Lung (tissue), 12 donors: ENCODE results near the gene MPND. TPM values are rescaled to one million over a fixed set of nuclear protein-coding genes. Genes with fewer than 3 reads are reported as not detected.

Experiments
- ATAC-seq: fragments of 200-7000 bp; cut with Tn5 transposase; one replicate; pipeline ENCODE4 v1.9.1; 2020; ENCODE audit warnings: moderate number of reproducible peaks; ENCODE audit not compliant: insufficient read depth, low FRiP score
- DNase-seq, 3 donors: peaks; one replicate each; pipeline ENCODE4 v3.0.0-alpha.2; 2013 to 2017
- H3K27ac ChIP-seq, 2 donors: one replicate each; pipeline ENCODE4 v1.5.1; 2013; ENCODE audit warnings: mild to moderate bottlenecking in 2 of 2, moderate library complexity in 2 of 2, control low read depth in 1 of 2, inconsistent platforms in 1 of 2, low read depth in 1 of 2, low read length in 1 of 2
- H3K27me3 ChIP-seq, 3 donors: one replicate each; pipeline ENCODE4 v1.5.1; 2013; ENCODE audit warnings: low read length in 2 of 3; ENCODE audit not compliant: control insufficient read depth in 3 of 3, insufficient read depth in 3 of 3
- H3K36me3 ChIP-seq, 4 donors: one replicate each; pipeline ENCODE4 v1.5.1; 2013; ENCODE audit warnings: low read length in 4 of 4, mild to moderate bottlenecking in 1 of 4, moderate library complexity in 1 of 4; ENCODE audit not compliant: control insufficient read depth in 4 of 4, insufficient read depth in 4 of 4
- H3K4me1 ChIP-seq, 5 donors: one replicate each; pipeline ENCODE4 v1.5.1; 2013; ENCODE audit warnings: low read length in 5 of 5, mild to moderate bottlenecking in 2 of 5, moderate library complexity in 1 of 5; ENCODE audit not compliant: control insufficient read depth in 5 of 5, insufficient read depth in 5 of 5
- H3K4me3 ChIP-seq: one replicate; pipeline ENCODE4 v1.5.1; 2013; ENCODE audit warnings: mild to moderate bottlenecking, control low read depth, moderate library complexity
- H3K9ac ChIP-seq, 2 donors: one replicate each; pipeline ENCODE4 v1.5.1; 2013; ENCODE audit warnings: low read length in 2 of 2, control low read depth in 1 of 2; ENCODE audit not compliant: insufficient read depth in 1 of 2
- H3K9me3 ChIP-seq, 4 donors: one replicate each; pipeline ENCODE4 v1.5.1; 2013; ENCODE audit warnings: low read length in 3 of 4, mild to moderate bottlenecking in 1 of 4, moderate library complexity in 1 of 4; ENCODE audit not compliant: control insufficient read depth in 4 of 4, insufficient read depth in 3 of 4
- CTCF ChIP-seq: IDR thresholded peaks from 2 replicates; pipeline ENCODE4 v1.5.1; 2012; ENCODE audit warnings: mild to moderate bottlenecking; ENCODE audit errors: control extremely low read depth, extremely low read depth
- WGBS, 2 donors: extraction: QIAGEN DNeasy Blood & Tissue Kit; methylation state at CpG; one replicate each; pipeline ENCODE4 v1.1.7; 2013; 5-methylcytosine and 5-hydroxymethylcytosine counted together
- polyA plus RNA-seq, 2 donors: library from polyadenylated mRNA; stranded (reverse); fragments of 200-250 nt; gene quantifications; one replicate each; pipeline ENCODE4 v1.2.1, GENCODE V29; 2013
- total RNA-seq, 2 donors: library from RNA; depleted of rRNA in 1 of 2; stranded (reverse); fragments of >200 nt in 1 of 2; gene quantifications; one replicate each; pipeline ENCODE4 v1.2.1, GENCODE V29; 2014 to 2021
- donor health status: control.
- donor health status: control.
- donor health status: Bipolar disorder and iron deficiency.
- donor health status: healthy.
- donor health status: DM: yes; HTN: yes; CAD: no.

The MPND gene
- total and polyA plus RNA-seq, 4 donors: 9.1 to 32.3 (median 24.6) TPM

DNA sequence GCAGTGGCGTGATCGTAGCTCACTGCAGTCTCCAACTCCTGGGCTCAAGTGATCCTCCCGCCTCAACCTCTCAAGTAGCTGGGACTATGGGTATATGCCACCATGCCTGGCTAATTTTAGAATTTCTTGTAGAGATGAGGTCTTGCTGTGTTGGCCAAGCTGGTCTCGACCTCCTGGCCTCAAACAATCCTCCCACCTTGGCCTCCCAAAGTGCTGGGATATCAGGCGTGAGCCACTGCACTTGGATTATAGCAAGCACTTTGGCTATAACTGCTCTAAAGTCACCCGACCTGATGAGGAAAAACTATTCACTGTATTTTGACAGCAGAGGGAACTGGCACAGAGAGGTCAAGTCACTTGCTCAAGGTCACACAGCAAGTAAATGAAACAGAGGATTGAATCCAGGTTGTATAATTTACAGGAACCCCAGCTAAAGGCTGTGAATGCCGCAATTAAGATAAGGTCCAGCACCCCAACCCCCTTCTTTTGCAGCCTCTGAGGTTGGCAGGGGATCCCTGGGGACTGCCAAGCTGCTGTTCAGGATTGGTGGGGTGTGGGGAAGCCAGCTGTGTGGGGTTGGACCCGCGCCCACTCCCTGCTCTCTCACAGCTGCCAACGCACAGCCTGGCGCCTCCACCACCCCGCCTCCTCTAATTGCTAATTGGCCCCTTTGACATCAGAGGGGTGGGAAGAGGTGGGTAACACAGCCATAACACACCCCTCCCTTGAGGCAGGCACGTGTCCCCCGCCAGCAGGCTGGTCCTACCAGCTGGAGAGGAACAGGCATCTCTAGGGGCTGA, 47.2 kb upstream of the MPND start:
- H3K4me3 ChIP-seq: no peak overlapping the region
- peak; percentile 66 to 74 (median 72) for DNase-seq
- 48 to 64% methylated on average over 14 of the region's 14 CpGs for WGBS, 2 donors
- no peak overlapping the region for H3K27ac ChIP-seq
- H3K4me1 ChIP-seq: peaks cover 0 to 6% (median 0%) of the 10 kb centered on the region in 5 donors
- H3K9ac ChIP-seq: no peak overlapping the region
- H3K36me3 ChIP-seq: no peaks in the 10 kb centered on the region
- no peak for ATAC-seq
- peaks cover 0 to 4% (median 0%) of the 10 kb centered on the region in 4 donors for H3K9me3 ChIP-seq
- H3K27me3 ChIP-seq: no peaks in the 10 kb centered on the region
- TF ChIP-seq CTCF: no peak

GRCh38 chr19:4297901-4298809, 45.2 kb upstream of the MPND start:
- 75 to 79% methylated on average over 27 of the region's 27 CpGs for WGBS, 2 donors
- Histone ChIP-seq H3K9ac (no peak overlapping the region), H3K4me1 (peaks cover 0 to 6% (median 0%) of the 10 kb centered on the region in 5 donors), H3K9me3 (peaks cover 0 to 4% (median 0%) of the 10 kb centered on the region in 4 donors), H3K27ac (no peak overlapping the region), H3K36me3 (no peaks in the 10 kb centered on the region), H3K27me3 (no peaks in the 10 kb centered on the region), H3K4me3 (no peak overlapping the region)
- TF ChIP-seq CTCF: no peak
- DNase-seq: no peak
- no peak for ATAC-seq

GRCh38 chr19:4298810-4299550, 44.4 kb upstream of the MPND start:
- Histone ChIP-seq H3K27me3 (no peaks in the 10 kb centered on the region), H3K27ac (no peak overlapping the region), H3K9ac (no peak overlapping the region), H3K4me3 (no peak overlapping the region), H3K9me3 (peaks cover 0 to 4% (median 0%) of the 10 kb centered on the region in 4 donors), H3K36me3 (no peaks in the 10 kb centered on the region), H3K4me1 (peaks cover 0 to 6% (median 0%) of the 10 kb centered on the region in 5 donors)
- ATAC-seq: no peak
- 76 to 86% methylated on average over 8 of the region's 8 CpGs for WGBS, 2 donors
- DNase-seq: no peak
- no peak for TF ChIP-seq CTCF
